HG03442 (cell line): Measurements from ENCODE around the gene TKT.
"Not testable (repeated sequence)": the region's sequence is repeated elsewhere in the genome, so short reads cannot be mapped to it uniquely, and the experiment has no call there.

ENCODE experiments used
- ATAC-seq: cut with Tn5 transposase; IDR thresholded peaks from one replicate; pipeline ENCODE4 v1.9.1; 2021; ENCODE audit warnings: mild to moderate bottlenecking, moderate library complexity; ENCODE audit not compliant: unreplicated experiment

TKT gene

GRCh38 chr3:53260286-53260785, 4.5 kb upstream of the TKT start:
- no peak for ATAC-seq

GRCh38 chr3:53259427-53260259, 3.8 kb upstream of the TKT start:
- no peak for ATAC-seq

DNA sequence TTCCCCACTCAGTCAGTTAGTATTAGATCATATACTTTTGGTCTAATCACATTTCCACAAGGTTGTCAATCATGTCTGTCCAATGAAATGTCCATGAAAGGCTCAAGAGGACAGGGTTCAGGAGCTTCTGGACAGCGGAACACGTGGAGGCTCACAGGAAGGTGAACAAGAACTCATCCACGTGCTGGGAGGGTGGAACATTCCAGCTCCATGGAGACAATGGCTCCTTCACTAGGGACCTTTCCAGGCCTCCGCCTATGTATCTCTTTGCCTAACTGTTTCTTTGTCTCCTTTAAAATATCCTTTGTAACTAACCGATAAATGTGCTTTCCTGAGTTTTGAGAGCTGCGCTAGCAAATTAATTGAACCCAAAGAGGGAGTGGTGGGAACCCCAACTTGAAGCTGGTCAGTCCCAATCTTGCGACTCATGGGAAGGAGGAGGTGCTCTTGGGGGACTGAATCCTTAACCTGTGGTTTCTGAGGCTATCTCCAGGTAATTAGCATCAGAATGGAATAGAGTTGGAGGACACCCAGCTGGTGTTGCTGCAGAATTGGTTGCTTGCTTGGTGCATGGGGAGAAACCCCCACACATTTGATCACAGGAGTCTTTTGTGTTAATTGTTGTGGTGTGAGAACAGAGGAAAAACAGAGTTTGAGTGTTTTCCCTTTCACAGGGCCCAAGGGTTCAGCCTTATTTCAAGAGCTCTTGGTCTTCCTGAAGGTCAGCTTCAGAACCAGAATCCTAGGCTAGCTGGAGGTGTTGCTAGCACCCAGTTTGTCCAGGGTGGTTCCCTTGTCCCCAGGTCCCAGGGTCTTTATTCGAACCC, 3.0 kb upstream of the TKT start:
- ATAC-seq = no peak

DNA sequence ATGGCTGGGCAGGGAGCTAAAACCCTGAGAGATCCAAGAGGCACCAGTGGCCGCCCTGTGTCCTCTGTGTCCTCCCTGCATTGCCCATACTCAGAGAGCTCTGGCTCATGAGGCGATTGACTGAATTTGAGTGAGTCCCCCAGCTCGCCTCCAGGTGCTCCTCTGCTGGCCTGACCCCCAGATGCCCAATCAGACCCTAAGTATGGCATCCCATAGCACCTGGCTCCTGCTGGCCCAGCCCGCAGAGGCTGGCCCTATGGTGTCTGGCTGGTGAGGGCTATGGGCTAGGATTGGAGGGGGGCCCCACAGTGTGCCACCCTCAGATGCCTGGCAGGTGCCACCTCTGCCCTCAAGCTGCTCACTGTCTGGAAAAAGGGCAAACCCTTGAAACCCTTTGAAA, 1.6 kb upstream of the TKT start:
- no peak for ATAC-seq

DNA sequence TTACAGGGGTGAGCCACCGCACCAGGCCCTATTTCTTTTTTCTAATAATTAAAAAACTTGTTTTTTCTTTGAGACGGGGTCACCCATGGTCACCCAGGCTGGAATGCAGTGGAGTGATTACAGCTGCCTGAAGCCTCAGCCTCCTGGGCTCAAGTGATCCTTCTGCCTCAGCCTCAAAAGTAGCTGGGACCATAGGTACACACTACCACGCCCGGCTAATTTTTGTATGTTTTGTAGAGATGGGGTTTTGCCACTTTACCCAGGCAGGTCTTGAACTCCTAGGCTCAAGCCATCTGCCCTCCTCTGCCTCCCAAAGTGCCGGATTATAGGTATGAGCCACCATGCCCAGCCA, 858 bp upstream of the TKT start:
- no peak for ATAC-seq

DNA sequence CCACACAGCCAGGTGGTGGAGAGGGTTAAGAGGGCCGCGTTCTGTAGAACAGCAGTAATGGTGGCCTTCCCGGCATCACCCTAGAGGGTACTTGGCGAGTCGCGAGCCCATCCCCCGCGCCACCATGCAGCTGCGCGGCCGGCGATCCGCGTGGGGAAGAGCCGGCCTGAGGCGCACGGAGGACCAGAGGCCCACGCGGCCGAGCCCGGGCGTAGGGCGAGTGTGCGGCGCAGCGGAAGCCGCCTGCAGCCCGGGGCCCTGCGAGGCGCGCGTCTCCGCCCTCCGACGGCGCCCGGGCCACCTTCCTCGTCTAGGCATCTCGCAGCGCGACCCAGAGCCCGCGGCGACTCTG, 423 bp downstream of the TKT start:
- ATAC-seq = peak; percentile 35

DNA sequence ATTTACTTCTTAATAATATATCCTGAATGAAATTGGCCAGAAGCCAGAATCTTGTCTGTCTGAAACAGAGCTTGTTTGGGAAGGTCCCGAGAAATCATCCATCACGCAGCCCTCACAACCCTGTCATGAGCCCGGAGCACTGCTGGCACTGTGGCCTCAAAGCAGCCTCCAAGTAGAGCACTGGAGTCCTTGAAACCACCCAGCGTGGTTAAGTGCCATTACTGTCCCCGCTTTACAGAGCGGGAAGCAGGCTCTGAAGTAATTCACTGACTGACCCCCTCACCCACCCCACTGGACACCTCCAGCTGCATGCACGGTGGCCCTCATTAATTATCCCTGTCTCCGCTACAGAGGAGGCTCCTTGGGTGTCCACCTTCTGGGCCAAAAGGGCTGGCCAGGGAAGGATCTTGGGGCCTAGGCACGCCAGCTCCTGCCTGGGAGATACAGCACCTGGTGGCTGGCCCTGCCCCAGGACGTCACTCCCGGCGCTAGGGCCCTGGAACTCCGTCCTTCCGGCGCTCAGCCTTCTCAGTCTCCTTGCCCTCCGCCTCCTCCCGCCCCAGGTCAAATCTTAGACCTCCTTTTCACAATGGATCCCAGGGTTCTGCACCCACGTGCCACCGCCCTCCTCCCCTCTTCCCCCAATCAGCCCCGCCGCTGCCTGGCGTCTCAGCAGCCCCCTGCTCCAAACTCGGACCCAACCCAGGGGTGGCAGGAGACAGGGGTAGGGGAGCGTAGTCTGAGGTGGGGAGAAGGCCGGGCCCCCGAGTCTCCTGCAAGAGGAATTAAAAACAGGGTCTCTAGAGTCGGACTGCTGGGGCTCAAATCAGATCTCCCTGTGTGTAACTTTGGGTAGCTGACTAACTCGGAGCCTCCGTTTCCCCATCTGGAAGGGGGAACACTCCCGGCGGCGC, 1.1 kb downstream of the TKT start:
- peak; percentile 36 for ATAC-seq

- ATAC-seq = no peak
Measured at GRCh38 chr3:53253707-53254508, 1.9 kb downstream of the TKT start.

DNA sequence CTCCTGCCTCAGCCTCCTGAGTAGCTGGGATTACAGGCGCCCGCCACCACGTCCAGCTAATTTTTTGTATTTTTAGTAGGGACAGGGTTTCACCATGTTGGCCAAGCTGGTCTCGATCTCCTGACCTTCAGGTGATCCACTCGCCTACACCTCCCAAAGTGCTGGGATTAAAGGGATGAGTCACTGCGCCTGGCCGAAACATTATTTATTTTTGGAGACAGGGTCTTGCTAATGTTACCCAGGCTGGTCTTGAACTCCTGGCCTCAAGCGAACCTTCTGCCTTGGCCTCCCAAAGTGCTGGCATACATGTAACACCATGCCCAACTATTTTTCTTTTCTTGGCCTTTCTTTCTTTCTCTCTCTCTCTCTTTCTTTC, 2.9 kb downstream of the TKT start:
- ATAC-seq = not testable (repeated sequence)

DNA sequence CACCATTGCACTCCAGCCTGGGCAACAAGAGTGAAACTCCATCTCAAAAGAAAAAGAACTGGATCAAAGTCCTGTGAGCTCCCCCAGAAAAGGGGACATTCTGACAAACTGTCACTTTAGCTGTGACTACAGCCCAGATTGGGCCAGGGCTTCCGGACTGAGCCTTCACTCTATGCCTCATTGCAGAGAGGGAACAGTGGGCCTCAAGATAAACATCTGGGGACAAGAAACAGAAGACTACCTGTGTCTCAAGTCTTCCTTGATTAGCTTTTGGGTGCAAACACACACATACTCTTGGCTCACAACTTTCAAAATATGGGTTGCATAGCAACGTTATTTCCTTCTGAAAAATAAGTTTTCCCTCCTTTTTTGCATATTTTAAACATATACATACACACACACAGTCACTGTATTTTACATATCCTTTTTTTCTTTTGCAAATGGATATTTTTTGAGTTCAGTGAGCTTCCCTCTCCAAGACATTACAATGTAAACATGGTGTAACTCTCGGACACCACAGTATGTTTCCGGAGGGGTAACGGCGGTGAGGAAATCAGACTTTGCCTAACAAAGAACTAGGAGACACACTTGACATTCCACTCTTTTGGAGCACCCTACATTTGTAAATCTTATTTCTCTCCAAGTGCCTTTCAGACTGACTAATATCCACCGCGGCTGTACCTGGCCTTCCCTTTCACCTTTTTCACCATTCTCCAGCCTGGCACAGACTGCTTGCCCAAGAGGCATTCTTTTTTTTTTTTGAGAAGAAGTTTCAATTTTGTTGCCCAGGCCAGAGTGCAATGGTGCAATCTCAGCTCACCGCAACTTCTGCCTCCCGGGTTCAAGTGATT, 3.5 kb downstream of the TKT start:
- no peak for ATAC-seq

GRCh38 chr3:53250881-53251605, 4.8 kb downstream of the TKT start:
- no peak for ATAC-seq

- ATAC-seq = no peak
Measured at GRCh38 chr3:53250453-53250852, 5.4 kb downstream of the TKT start.

DNA sequence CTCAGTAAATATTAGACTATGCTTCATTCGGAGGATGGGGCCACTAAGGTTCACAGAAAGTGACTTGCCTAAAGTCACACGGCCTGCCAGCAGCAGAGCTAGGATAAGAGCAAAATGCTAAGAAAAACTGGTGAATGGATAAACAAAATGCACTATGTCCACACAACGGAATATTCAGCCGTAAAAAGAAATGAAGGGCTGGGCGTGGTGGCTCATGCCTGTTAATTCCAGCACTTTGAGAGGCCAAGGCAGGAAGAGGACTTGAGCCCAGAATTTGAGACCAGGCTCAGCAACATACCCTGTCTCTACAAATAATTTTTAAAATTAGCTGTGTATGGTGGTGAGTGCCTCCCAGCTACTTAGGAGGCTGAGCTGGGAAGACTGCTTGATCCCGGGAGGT, 7.7 kb downstream of the TKT start:
- ATAC-seq = no peak

- no peak for ATAC-seq
Measured at GRCh38 chr3:53247619-53248018, 8.2 kb downstream of the TKT start.

DNA sequence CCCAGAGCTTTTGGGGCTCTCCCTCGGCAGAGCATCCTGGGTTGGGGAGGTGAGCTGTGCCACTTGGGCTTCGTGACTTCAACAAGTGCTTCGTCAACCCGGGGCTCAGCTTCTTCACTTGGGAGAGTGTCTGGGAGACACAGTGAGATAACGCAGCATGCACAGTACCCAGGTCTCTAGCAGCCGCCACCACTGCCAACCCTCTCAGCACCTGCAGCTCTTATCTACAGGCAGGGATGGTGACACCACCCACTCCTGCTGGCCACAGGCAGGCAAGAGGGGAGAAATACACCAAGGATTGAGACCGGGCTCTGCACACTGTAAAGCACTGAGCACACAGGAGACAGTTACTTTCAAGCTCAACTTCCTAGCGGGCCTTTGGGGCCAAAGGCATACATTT, 11.6 kb downstream of the TKT start:
- no peak for ATAC-seq

DNA sequence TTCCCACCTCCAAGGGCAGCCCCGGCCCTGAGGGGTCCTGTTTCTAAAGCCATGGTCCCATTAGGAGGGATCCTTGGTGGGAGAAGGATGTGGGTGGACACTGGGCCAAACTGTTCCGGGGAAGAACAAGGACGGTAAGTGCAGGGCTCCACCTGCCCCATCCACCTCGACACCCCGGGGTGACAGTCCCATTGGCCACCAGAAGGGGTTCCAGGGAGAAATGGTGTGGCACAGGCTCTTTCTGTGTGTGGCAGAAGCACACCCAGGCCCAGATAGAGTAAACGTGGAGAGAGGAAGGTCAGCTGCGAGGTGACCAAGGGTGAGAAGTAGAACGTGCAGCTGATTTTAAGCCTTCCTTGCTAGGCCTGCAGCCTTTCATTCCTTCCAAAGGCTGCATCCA, 12.0 kb downstream of the TKT start:
- no peak for ATAC-seq

- no peak for ATAC-seq
Measured at GRCh38 chr3:53243165-53243564, 12.7 kb downstream of the TKT start.

GRCh38 chr3:53242642-53243041, 13.2 kb downstream of the TKT start:
- ATAC-seq = no peak

- no peak for ATAC-seq
Measured at GRCh38 chr3:53242155-53242554, 13.7 kb downstream of the TKT start.
